Esophagus squamous epithelium (tissue), 5 donors: ENCODE measurements around the gene ZIC4. TPM values are rescaled to one million over a fixed set of nuclear protein-coding genes. Genes with fewer than 3 reads are reported as not detected.

Experiments
- DNase-seq: peaks from one replicate; lab custom pipeline; 2025; lab: John Stamatoyannopoulos, UW
- H3K27ac ChIP-seq, 4 donors: fragments of 200-600 bp; sonication (generic); one replicate each; pipeline ENCODE4 v1.5.1; 2016 to 2019; ENCODE audit warnings: mild to moderate bottlenecking in 1 of 4
- H3K27me3 ChIP-seq, 4 donors: fragments of 200-600 bp; sonication (generic); 1 replicate in 3 of 4; 2 replicates in 1 of 4; pipeline versions ENCODE4 v1.5.1 to v1.6.0; 2017 to 2021; ENCODE audit warnings: antibody characterized with exemption in 1 of 4
- H3K36me3 ChIP-seq, 3 donors: fragments of 200-600 bp; sonication (generic); one replicate each; pipeline ENCODE4 v1.5.1; 2016 to 2019
- H3K4me1 ChIP-seq, 3 donors: fragments of 200-600 bp; sonication (generic); one replicate each; pipeline ENCODE4 v1.5.1; 2017 to 2019
- H3K4me3 ChIP-seq, 4 donors: fragments of 200-600 bp; sonication (generic); 1 replicate in 3 of 4; 2 replicates in 1 of 4; pipeline ENCODE4 v1.5.1; 2016 to 2019; ENCODE audit warnings: mild to moderate bottlenecking in 2 of 4, moderate library complexity in 1 of 4
- H3K9me3 ChIP-seq, 3 donors: fragments of 200-600 bp; sonication (generic); one replicate each; pipeline ENCODE4 v1.5.1; 2016 to 2019
- POLR2A ChIP-seq, 4 donors: fragments of 450-650 bp; IDR thresholded peaks; one replicate each; pipeline ENCODE4 v1.6.1; 2017; ENCODE audit warnings: antibody characterized with exemption in 4 of 4, mild to moderate bottlenecking in 4 of 4, moderate library complexity in 3 of 4
- WGBS, 2 donors: methylation state at CpG; one replicate each; pipeline ENCODE4 v1.1.5; 2018; 5-methylcytosine and 5-hydroxymethylcytosine counted together
- intact Hi-C: fragments of 100-400 bp; cut with DNase I; formaldehyde crosslinking; loops from one replicate; pipeline ENCODE4 v1.15.0; 2022
- total RNA-seq, 4 donors: library from RNA; depleted of rRNA; stranded (reverse); fragments of >200 nt; gene quantifications; one replicate each; pipeline ENCODE4 v1.1.0, GENCODE V29; 2016
- TF ChIP-seq, protein P1 (sequence below), 6 experiments: fragments of 450-650 bp in 4 of 6; fragments of 200-600 bp in 2 of 6; sonication (generic) in 2 of 6; IDR thresholded peaks; one replicate each; pipeline ENCODE4 v1.5.1; 2016 to 2019; ENCODE audit warnings: antibody characterized with exemption in 6 of 6, mild to moderate bottlenecking in 4 of 6, moderate library complexity in 4 of 6
- donor health status: DM: yes; HTN: yes; CAD: no.

Gene ZIC4
- total RNA-seq, 4 donors from 2014 or later, result not detected

DNA sequence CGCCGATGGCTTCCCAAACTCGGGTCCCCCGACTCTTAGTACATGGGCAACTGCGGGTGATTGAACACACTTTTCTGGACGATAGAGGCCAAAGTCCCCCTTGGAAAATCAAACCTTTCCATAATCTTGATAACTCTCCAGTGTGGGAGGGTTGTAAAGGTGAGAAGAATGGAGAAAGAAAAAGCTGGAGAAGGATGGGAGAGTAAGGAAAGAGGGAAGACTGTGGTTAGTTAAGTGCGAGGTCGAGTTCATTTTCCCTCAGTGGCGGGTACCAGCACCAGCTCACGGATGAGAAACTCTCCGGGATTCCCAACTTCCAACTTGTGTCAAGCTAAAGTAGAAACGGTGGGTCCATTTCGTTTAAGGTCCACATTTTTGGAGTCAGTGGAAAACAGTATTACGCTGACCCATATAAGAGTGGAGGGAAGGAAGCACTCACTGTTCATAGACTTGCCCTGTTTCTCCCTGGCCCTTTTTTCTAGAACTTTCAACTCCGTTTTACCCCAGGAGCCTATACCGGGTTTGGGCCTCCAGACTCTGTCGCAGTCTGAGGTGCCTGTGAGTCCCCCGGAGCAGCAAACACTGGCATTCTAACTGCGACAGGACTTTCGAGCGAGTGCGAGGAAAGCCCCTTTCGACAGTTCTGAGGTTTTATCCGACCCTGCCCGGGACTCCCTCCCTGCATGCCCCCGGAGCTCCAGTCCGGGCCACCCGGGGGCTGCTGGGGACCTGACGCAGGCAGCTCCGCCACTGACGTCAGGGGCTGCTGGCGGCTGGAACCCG is 17.6 kb upstream of the ZIC4 start:
- DNase-seq, result no peak
- Histone ChIP-seq H3K36me3 (no peaks in the 10 kb centered on the region), H3K27ac (no peak overlapping the region), H3K4me3 (no peak overlapping the region), H3K4me1 (peaks cover 0 to 33% (median 10%) of the 10 kb centered on the region in 3 donors), H3K27me3 (peaks cover 18 to 92% (median 50%) of the 10 kb centered on the region in 4 donors), H3K9me3 (peaks cover 0 to 11% (median 0%) of the 10 kb centered on the region in 3 donors)
- intact Hi-C loops, result no loop called here
- TF ChIP-seq, protein P1, sequence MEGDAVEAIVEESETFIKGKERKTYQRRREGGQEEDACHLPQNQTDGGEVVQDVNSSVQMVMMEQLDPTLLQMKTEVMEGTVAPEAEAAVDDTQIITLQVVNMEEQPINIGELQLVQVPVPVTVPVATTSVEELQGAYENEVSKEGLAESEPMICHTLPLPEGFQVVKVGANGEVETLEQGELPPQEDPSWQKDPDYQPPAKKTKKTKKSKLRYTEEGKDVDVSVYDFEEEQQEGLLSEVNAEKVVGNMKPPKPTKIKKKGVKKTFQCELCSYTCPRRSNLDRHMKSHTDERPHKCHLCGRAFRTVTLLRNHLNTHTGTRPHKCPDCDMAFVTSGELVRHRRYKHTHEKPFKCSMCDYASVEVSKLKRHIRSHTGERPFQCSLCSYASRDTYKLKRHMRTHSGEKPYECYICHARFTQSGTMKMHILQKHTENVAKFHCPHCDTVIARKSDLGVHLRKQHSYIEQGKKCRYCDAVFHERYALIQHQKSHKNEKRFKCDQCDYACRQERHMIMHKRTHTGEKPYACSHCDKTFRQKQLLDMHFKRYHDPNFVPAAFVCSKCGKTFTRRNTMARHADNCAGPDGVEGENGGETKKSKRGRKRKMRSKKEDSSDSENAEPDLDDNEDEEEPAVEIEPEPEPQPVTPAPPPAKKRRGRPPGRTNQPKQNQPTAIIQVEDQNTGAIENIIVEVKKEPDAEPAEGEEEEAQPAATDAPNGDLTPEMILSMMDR (IDR thresholded peaks at IDR 0.05), result no peak
- TF ChIP-seq POLR2A (IDR thresholded peaks at IDR 0.05), result no peak
- WGBS, 2 donors, result 14 to 15% methylated on average over 20 to 22 of the region's 33 CpGs

DNA sequence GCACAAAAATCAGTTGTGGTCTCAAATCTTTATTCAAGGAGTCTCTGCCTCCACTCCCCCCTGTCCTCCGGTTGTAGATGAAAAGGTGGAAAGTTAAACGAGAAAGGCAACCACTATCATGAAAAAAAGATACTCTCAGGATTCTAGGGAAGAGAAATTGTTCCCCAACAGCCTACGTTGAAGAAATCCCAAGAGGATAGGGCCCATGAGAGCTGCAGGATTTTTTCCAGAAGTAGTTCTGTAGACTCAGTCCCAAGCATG is 17.1 kb upstream of the ZIC4 start:
- intact Hi-C loops, result no loop called here
- no peak overlapping the region for H3K27ac ChIP-seq
- 17 to 20% methylated on average over 3 of the region's 3 CpGs for WGBS, 2 donors
- H3K36me3 ChIP-seq, result no peaks in the 10 kb centered on the region
- peaks cover 18 to 95% (median 55%) of the 10 kb centered on the region in 4 donors for H3K27me3 ChIP-seq
- H3K9me3 ChIP-seq, result peaks cover 0 to 11% (median 0%) of the 10 kb centered on the region in 3 donors
- H3K4me3 ChIP-seq, result no peak overlapping the region
- TF ChIP-seq POLR2A (IDR thresholded peaks at IDR 0.05), result no peak
- TF ChIP-seq, protein P1 (IDR thresholded peaks at IDR 0.05), result no peak
- peaks cover 0 to 38% (median 14%) of the 10 kb centered on the region in 3 donors for H3K4me1 ChIP-seq
- no peak for DNase-seq

DNA sequence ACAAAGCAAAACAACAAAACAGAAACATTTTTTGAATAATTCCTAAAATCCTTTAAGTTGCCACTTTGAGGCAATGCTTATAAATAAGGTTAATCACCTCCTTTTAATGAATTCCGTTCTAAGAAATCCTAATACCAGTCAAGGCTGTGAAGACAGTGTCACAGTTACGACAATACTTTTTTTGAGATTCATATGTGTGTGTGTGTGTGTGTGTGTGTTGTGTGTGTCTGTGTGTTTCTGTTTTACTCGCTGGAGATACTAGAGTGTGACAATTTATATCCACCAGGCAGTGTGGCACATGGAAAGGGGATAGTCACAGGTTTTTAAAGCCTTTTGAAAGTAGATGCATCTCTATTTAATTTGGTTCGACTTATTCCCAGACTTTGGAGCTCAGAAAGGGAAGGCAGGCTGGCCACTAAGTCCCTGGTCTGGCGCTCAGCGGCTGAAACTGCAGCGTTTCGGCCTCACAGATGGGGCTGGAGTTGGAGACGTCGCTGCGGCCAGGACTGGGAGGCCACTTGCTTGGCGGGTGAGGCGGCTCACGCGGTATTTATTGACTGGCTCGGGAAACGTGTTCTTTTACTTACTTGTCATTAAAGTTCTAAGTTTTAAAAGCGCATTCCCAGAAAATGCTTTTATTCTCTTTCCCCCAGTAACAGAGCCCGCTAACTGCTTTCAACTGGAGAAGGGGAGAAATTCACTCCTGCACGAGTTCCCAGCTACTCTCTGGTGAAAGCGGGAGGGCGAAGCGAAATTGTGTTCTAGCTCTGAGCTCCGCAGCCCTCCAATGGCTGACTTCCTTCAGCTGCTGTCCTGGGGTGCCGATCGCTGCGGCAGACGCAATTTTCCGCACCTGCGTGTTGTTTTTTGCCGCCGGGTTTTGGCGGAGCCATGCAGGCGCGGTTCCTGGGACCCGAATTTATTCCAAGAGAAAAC is 16.5 kb upstream of the ZIC4 start:
- Histone ChIP-seq H3K9me3 (peaks cover 0 to 11% (median 0%) of the 10 kb centered on the region in 3 donors), H3K4me1 (peaks cover 0 to 38% (median 14%) of the 10 kb centered on the region in 3 donors), H3K36me3 (no peaks in the 10 kb centered on the region), H3K27me3 (peaks cover 18 to 98% (median 56%) of the 10 kb centered on the region in 4 donors), H3K27ac (no peak overlapping the region), H3K4me3 (no peak overlapping the region)
- TF ChIP-seq, protein P1 (IDR thresholded peaks at IDR 0.05), result no peak
- no peak for TF ChIP-seq POLR2A (IDR thresholded peaks at IDR 0.05)
- intact Hi-C loops, result no loop called here
- 14 to 18% methylated on average over 32 to 33 of the region's 36 CpGs for WGBS, 2 donors
- DNase-seq, result no peak

DNA sequence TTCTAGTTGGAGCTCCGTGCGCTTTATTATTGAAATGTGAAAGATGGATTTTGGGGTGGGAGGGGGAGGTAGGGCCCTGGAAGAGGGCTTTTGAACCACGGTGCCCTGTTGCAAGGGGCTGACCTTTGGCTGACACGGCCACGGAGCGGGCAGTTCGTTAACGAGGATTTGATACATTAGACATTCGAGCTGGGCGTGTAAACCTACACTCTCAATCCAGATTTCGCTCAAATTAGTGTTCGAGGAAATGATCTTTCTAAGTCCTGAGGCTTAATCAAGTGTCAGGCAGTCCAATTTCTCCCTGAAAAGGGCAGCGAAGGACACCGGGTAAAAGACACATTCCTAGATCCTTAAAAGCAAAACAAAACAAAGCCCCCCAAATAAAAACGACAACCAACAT is 15.9 kb upstream of the ZIC4 start:
- H3K4me3 ChIP-seq, result no peak overlapping the region
- H3K27me3 ChIP-seq, result peaks cover 18 to 99% (median 56%) of the 10 kb centered on the region in 4 donors
- DNase-seq, result no peak

More for the DNA sequence above, 15.9 kb upstream of the ZIC4 start:
- Histone ChIP-seq H3K4me1 (peaks cover 0 to 38% (median 14%) of the 10 kb centered on the region in 3 donors), H3K36me3 (no peaks in the 10 kb centered on the region), H3K27ac (no peak overlapping the region), H3K9me3 (peaks cover 0 to 11% (median 0%) of the 10 kb centered on the region in 3 donors)
- intact Hi-C loops, result no loop called here
- WGBS, 2 donors, result 24 to 26% methylated on average over 15 of the region's 15 CpGs
- TF ChIP-seq, protein P1 (IDR thresholded peaks at IDR 0.05), result no peak
- TF ChIP-seq POLR2A (IDR thresholded peaks at IDR 0.05), result no peak
